TTC549 (cell line): ENCODE measurements around the gene MEIS1.
"Not testable (repeated sequence)": the region's sequence is repeated elsewhere in the genome, so short reads cannot be mapped to it uniquely, and the experiment has no call there.

ENCODE experiments used
- FAIRE-seq: peaks from 2 replicates; lab custom pipeline; 2012; peaks lifted over from hg19 to GRCh38; lab: Jason Lieb, UNC

The MEIS1 gene

GRCh38 chr2:66434679-66435548 lies at the start of gene MEIS1:
Gene MEIS1, plus strand, starts transcription at chr2:66435125. Its CDS starts 732 bp downstream, at chr2:66435857.
- FAIRE-seq: no peak

GRCh38 chr2:66387016-66387753 lies 47.7 kb upstream of the MEIS1 start:
- no peak for FAIRE-seq

GRCh38 chr2:66389651-66390131 lies 45.2 kb upstream of the MEIS1 start:
- no peak for FAIRE-seq

GRCh38 chr2:66390152-66390551 lies 44.8 kb upstream of the MEIS1 start:
- no peak for FAIRE-seq

GRCh38 chr2:66390811-66391210 lies 44.1 kb upstream of the MEIS1 start:
- no peak for FAIRE-seq

GRCh38 chr2:66391240-66391639 lies 43.7 kb upstream of the MEIS1 start:
- FAIRE-seq: not testable (repeated sequence)

- FAIRE-seq: no peak
These were observed 29.5 kb upstream of the MEIS1 start for GRCh38 chr2:66405473-66405872.

- FAIRE-seq: no peak
These were observed 26.0 kb upstream of the MEIS1 start for GRCh38 chr2:66408905-66409304.

- FAIRE-seq: no peak
These were observed 22.1 kb upstream of the MEIS1 start for GRCh38 chr2:66412874-66413273.

GRCh38 chr2:66414896-66415295 lies 20.0 kb upstream of the MEIS1 start:
- no peak for FAIRE-seq

GRCh38 chr2:66418381-66418780 lies 16.5 kb upstream of the MEIS1 start:
- no peak for FAIRE-seq

GRCh38 chr2:66421612-66422011 lies 13.3 kb upstream of the MEIS1 start:
- FAIRE-seq: no peak

- no peak for FAIRE-seq
These were observed 11.4 kb upstream of the MEIS1 start for GRCh38 chr2:66423391-66424124.

GRCh38 chr2:66426244-66427111 lies 8.4 kb upstream of the MEIS1 start:
- no peak for FAIRE-seq

- FAIRE-seq: no peak
These were observed 7.6 kb upstream of the MEIS1 start for GRCh38 chr2:66427300-66427699.

GRCh38 chr2:66428986-66429612 lies 5.8 kb upstream of the MEIS1 start:
- FAIRE-seq: peak; percentile 84

- FAIRE-seq: no peak
These were observed 5.0 kb upstream of the MEIS1 start for GRCh38 chr2:66429693-66430504.

GRCh38 chr2:66430505-66431273 lies 4.2 kb upstream of the MEIS1 start:
- no peak for FAIRE-seq

- no peak for FAIRE-seq
These were observed 3.7 kb upstream of the MEIS1 start for GRCh38 chr2:66431274-66431642.
